Neural progenitor cell (in vitro differentiated cells): ENCODE data around the gene MSI2. TPM values are rescaled to one million over a fixed set of nuclear protein-coding genes. Genes with fewer than 3 reads are reported as not detected.

ENCODE experiments used
- DNase-seq: peaks from one replicate; pipeline ENCODE4 v3.0.0-alpha.2; 2016; ENCODE audit warnings: low spot score
- H2AFZ ChIP-seq: fragments of 200-600 bp; sonication (generic); replicated peaks from 2 replicates; pipeline ENCODE4 v1.6.1; 2016; ENCODE audit warnings: antibody characterized with exemption
- H3F3A ChIP-seq: fragments of 200-600 bp; sonication (generic); 2 replicates; pipeline ENCODE4 v1.6.1; 2016; ENCODE audit warnings: antibody characterized with exemption, low read depth
- H3K27ac ChIP-seq: fragments of 200-600 bp; sonication (generic); 2 replicates; pipeline ENCODE4 v1.5.1; 2016; ENCODE audit warnings: mild to moderate bottlenecking
- H3K27me3 ChIP-seq: fragments of 200-600 bp; sonication (generic); 2 replicates; pipeline ENCODE4 v1.6.1; 2016; ENCODE audit warnings: mild to moderate bottlenecking, moderate library complexity
- H3K36me3 ChIP-seq: fragments of 200-600 bp; sonication (generic); 2 replicates; pipeline ENCODE4 v1.5.1; 2016
- H3K4me1 ChIP-seq: fragments of 200-600 bp; sonication (generic); 2 replicates; pipeline ENCODE4 v1.6.1; 2016; ENCODE audit warnings: mixed run types
- H3K4me2 ChIP-seq: fragments of 200-600 bp; sonication (generic); 2 replicates; pipeline ENCODE4 v1.6.1; 2016
- H3K4me3 ChIP-seq: fragments of 200-600 bp; sonication (generic); 2 replicates; pipeline ENCODE4 v1.5.1; 2016
- H3K79me2 ChIP-seq: fragments of 200-600 bp; sonication (generic); 2 replicates; pipeline ENCODE4 v1.6.1; 2016; ENCODE audit warnings: low read depth
- H3K9ac ChIP-seq: fragments of 200-600 bp; sonication (generic); 2 replicates; pipeline ENCODE4 v1.6.1; 2016
- H3K9me3 ChIP-seq: fragments of 200-600 bp; sonication (generic); 2 replicates; pipeline ENCODE4 v1.5.1; 2016; ENCODE audit warnings: low read depth
- H4K20me1 ChIP-seq: fragments of 200-600 bp; sonication (generic); 2 replicates; pipeline ENCODE4 v1.6.1; 2016; ENCODE audit warnings: low read depth
- H3K27ac Mint-ChIP-seq: 3 replicates; pipeline ENCODE4 v1.8.0; 2021; ENCODE audit warnings: mixed read lengths
- H3K27me3 Mint-ChIP-seq: 2 replicates; pipeline ENCODE4 v1.8.0; 2022; ENCODE audit warnings: low read depth, mild to moderate bottlenecking, inconsistent platforms, moderate library complexity, mixed read lengths; ENCODE audit not compliant: insufficient read depth
- H3K36me3 Mint-ChIP-seq: 3 replicates; pipeline ENCODE4 v1.8.0; 2021; ENCODE audit warnings: mixed read lengths
- H3K4me1 Mint-ChIP-seq: 3 replicates; pipeline ENCODE4 v1.8.0; 2021; ENCODE audit warnings: mixed read lengths
- H3K4me3 Mint-ChIP-seq: 3 replicates; pipeline ENCODE4 v1.8.0; 2021; ENCODE audit warnings: mild to moderate bottlenecking, moderate library complexity, mixed read lengths
- H3K9me3 Mint-ChIP-seq: 3 replicates; pipeline ENCODE4 v1.8.0; 2020; ENCODE audit warnings: mixed read lengths
- EZH2 ChIP-seq: fragments of 200-600 bp; sonication (generic); IDR thresholded peaks from 2 replicates; pipeline ENCODE4 v1.6.1; 2017; ENCODE audit warnings: antibody characterized with exemption, mild to moderate bottlenecking, moderate library complexity
- EZH2phosphoT487 ChIP-seq: fragments of 200-600 bp; sonication (generic); IDR thresholded peaks from 2 replicates; pipeline ENCODE4 v1.6.1; 2017; ENCODE audit warnings: antibody characterized with exemption
- total RNA-seq: library from RNA; depleted of rRNA; stranded (reverse); fragments of >200 nt; gene quantifications from 2 replicates; pipeline ENCODE4 v1.2.3, GENCODE V29; 2015; ENCODE audit warnings: low replicate concordance
- TF ChIP-seq, protein P1 (sequence below): fragments of 200-600 bp; sonication (generic); IDR thresholded peaks from 2 replicates; pipeline ENCODE4 v1.5.1; 2017; ENCODE audit warnings: antibody characterized with exemption, mild to moderate bottlenecking

The MSI2 gene
- total RNA-seq, 1 donor from 2014 or later = 96.9 TPM

GRCh38 chr17:57677301-57677700 lies 421.0 kb downstream of the MSI2 start:
- Histone ChIP-seq H3K9me3 (no peaks in the 10 kb centered on the region), H2AFZ (no peak overlapping the region), H3K4me2 (no peak overlapping the region), H3F3A (peaks cover 27% of the 10 kb centered on the region), H3K27me3 (no peaks in the 10 kb centered on the region), H4K20me1 (peaks cover 16% of the 10 kb centered on the region), H3K4me1 (peaks cover 17% of the 10 kb centered on the region), H3K79me2 (no peaks in the 10 kb centered on the region), H3K27ac (no peak overlapping the region), H3K9ac (no peak overlapping the region), H3K36me3 (no peaks in the 10 kb centered on the region), H3K4me3 (no peak overlapping the region)
- H3K4me3 Mint-ChIP-seq = no peak overlapping the region
- no peaks in the 10 kb centered on the region for H3K9me3 Mint-ChIP-seq
- DNase-seq = no peak
- H3K27me3 Mint-ChIP-seq = peaks cover 3% of the 10 kb centered on the region
- TF ChIP-seq EZH2 (no peak), EZH2phosphoT487 (no peak)
- TF ChIP-seq, protein P1, sequence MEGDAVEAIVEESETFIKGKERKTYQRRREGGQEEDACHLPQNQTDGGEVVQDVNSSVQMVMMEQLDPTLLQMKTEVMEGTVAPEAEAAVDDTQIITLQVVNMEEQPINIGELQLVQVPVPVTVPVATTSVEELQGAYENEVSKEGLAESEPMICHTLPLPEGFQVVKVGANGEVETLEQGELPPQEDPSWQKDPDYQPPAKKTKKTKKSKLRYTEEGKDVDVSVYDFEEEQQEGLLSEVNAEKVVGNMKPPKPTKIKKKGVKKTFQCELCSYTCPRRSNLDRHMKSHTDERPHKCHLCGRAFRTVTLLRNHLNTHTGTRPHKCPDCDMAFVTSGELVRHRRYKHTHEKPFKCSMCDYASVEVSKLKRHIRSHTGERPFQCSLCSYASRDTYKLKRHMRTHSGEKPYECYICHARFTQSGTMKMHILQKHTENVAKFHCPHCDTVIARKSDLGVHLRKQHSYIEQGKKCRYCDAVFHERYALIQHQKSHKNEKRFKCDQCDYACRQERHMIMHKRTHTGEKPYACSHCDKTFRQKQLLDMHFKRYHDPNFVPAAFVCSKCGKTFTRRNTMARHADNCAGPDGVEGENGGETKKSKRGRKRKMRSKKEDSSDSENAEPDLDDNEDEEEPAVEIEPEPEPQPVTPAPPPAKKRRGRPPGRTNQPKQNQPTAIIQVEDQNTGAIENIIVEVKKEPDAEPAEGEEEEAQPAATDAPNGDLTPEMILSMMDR = no peak
- peaks cover 35% of the 10 kb centered on the region for H3K36me3 Mint-ChIP-seq
- peaks cover 15% of the 10 kb centered on the region for H3K4me1 Mint-ChIP-seq
- no peak overlapping the region for H3K27ac Mint-ChIP-seq

DNA sequence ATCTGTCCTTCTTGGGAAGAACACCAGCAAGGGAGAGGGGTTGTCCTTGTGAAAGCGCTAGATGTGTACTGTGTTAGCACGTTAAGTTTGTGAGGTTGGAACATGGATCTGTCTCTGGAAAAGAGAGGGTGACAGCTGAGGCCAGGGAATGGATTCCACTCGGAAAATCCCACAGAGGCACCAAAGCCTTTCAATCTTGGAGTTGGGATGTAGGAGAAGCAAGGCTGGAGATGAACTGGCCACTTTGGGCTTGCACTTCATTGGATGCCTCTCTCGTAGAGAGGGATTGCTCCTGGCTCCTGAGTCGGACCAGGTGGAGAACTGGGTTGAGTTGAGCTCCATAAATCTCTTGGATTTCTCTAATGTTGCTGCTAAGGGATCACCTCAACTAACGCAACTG lies 421.5 kb downstream of the MSI2 start:
- Histone ChIP-seq H3K4me3 (no peak overlapping the region), H3K9ac (no peak overlapping the region), H3K36me3 (no peaks in the 10 kb centered on the region), H3K27me3 (no peaks in the 10 kb centered on the region), H3K79me2 (no peaks in the 10 kb centered on the region), H3K4me2 (no peak overlapping the region), H2AFZ (no peak overlapping the region), H3K4me1 (peaks cover 17% of the 10 kb centered on the region), H3K9me3 (no peaks in the 10 kb centered on the region), H3K27ac (no peak overlapping the region), H3F3A (peaks cover 32% of the 10 kb centered on the region), H4K20me1 (peaks cover 14% of the 10 kb centered on the region)
- TF ChIP-seq, protein P1 = no peak
- no peak for TF ChIP-seq EZH2
- no peak for TF ChIP-seq EZH2phosphoT487
- no peak for DNase-seq
- Mint-ChIP-seq H3K4me1 (peaks cover 15% of the 10 kb centered on the region), H3K36me3 (peaks cover 38% of the 10 kb centered on the region), H3K9me3 (no peaks in the 10 kb centered on the region), H3K27me3 (peaks cover 6% of the 10 kb centered on the region), H3K4me3 (no peak overlapping the region), H3K27ac (no peak overlapping the region)

DNA sequence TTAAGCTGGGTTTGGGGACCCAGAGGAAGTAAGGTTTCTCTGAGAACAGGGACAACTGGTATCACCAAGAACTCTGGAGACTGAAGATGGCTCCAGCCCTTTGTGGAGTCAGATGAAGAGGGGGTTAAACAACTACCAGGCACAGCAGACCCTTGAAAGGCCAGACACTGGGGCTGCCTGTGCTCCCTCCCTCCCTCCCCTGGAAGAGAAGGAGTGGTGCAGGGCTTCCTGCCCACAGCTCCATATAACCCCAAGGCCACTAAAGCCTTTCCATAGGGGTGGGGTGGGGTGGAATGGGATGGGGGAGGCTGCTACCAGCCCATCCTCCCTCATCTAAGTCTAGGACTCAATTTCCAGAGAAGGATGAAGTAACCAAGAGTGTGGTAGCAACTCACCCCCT lies 422.1 kb downstream of the MSI2 start:
- H3K4me3 Mint-ChIP-seq = no peak overlapping the region
- H3K27ac ChIP-seq = no peak overlapping the region
- H4K20me1 ChIP-seq = peaks cover 14% of the 10 kb centered on the region
- H3K27me3 Mint-ChIP-seq = peaks cover 4% of the 10 kb centered on the region
- peaks cover 19% of the 10 kb centered on the region for H3K4me1 Mint-ChIP-seq
- H3K27ac Mint-ChIP-seq = no peak overlapping the region
- no peaks in the 10 kb centered on the region for H3K79me2 ChIP-seq
- TF ChIP-seq EZH2phosphoT487 (no peak), EZH2 (no peak)
- TF ChIP-seq, protein P1 = peak; percentile 9
- peaks cover 41% of the 10 kb centered on the region for H3K36me3 Mint-ChIP-seq
- H3F3A ChIP-seq = peaks cover 37% of the 10 kb centered on the region
- no peaks in the 10 kb centered on the region for H3K9me3 Mint-ChIP-seq
- H3K4me1 ChIP-seq = peaks cover 22% of the 10 kb centered on the region
- H3K9me3 ChIP-seq = no peaks in the 10 kb centered on the region
- no peaks in the 10 kb centered on the region for H3K27me3 ChIP-seq
- no peak overlapping the region for H3K4me3 ChIP-seq
- no peak for DNase-seq
- H3K4me2 ChIP-seq = no peak overlapping the region
- H3K36me3 ChIP-seq = no peaks in the 10 kb centered on the region
- no peak overlapping the region for H2AFZ ChIP-seq
- no peak overlapping the region for H3K9ac ChIP-seq
